ENCODE measurements around the gene FRMD4B.

- TF ChIP-seq CTCF (IDR thresholded peaks at IDR 0.05) (no peak), POLR2A (IDR thresholded peaks at IDR 0.05) (no peak)
These were observed 14.1 kb downstream of the FRMD4B start for GRCh38 chr3:69371816-69372215.

Measured in transverse colon (tissue), 3 donors.